Osteocyte (in vitro differentiated cells): ENCODE results near the gene CLNK. TPM values are rescaled to one million over a fixed set of nuclear protein-coding genes. Genes with fewer than 3 reads are reported as not detected.

Source experiments
- DNase-seq: peaks from one replicate; pipeline ENCODE4 v3.0.0; 2021; ENCODE audit warnings: mixed read lengths; ENCODE audit not compliant: unreplicated experiment; ENCODE audit errors: extremely low spot score
- H3K27ac Mint-ChIP-seq: one replicate; pipeline ENCODE4 v1.8.0; 2021; ENCODE audit warnings: mild to moderate bottlenecking, mixed read lengths; ENCODE audit not compliant: unreplicated experiment
- H3K27me3 Mint-ChIP-seq: one replicate; pipeline ENCODE4 v1.8.0; 2021; ENCODE audit warnings: mixed read lengths; ENCODE audit not compliant: unreplicated experiment
- H3K36me3 Mint-ChIP-seq: one replicate; pipeline ENCODE4 v1.8.0; 2021; ENCODE audit warnings: mixed read lengths; ENCODE audit not compliant: unreplicated experiment
- H3K4me1 Mint-ChIP-seq: one replicate; pipeline ENCODE4 v1.8.0; 2021; ENCODE audit warnings: mixed read lengths; ENCODE audit not compliant: unreplicated experiment
- H3K4me3 Mint-ChIP-seq: one replicate; pipeline ENCODE4 v1.8.0; 2021; ENCODE audit warnings: mild to moderate bottlenecking, moderate library complexity, mixed read lengths; ENCODE audit not compliant: unreplicated experiment
- H3K9me3 Mint-ChIP-seq: one replicate; pipeline ENCODE4 v1.8.0; 2021; ENCODE audit warnings: mixed read lengths; ENCODE audit not compliant: unreplicated experiment
- CTCF ChIP-seq: fragments of 200-600 bp; sonication (generic); IDR thresholded peaks from 2 replicates; pipeline ENCODE4 v1.5.0; 2021; ENCODE audit warnings: antibody characterized with exemption, mild to moderate bottlenecking, moderate library complexity
- total RNA-seq: library from RNA; stranded (reverse); gene quantifications from 2 replicates; pipeline ENCODE4 v1.2.1, GENCODE V29; 2021

CLNK gene
- total RNA-seq, 1 donor from 2014 or later, result not detected

- H3K9me3 Mint-ChIP-seq, result no peaks in the 10 kb centered on the region
- H3K4me3 Mint-ChIP-seq, result no peak overlapping the region
- TF ChIP-seq CTCF, result no peak
- H3K27ac Mint-ChIP-seq, result no peak overlapping the region
- H3K4me1 Mint-ChIP-seq, result peaks cover 21% of the 10 kb centered on the region
- H3K27me3 Mint-ChIP-seq, result no peaks in the 10 kb centered on the region
- no peak for DNase-seq
- no peaks in the 10 kb centered on the region for H3K36me3 Mint-ChIP-seq
Measured at GRCh38 chr4:10532155-10532554, 152.4 kb downstream of the CLNK start.

GRCh38 chr4:10530137-10530786 is 154.3 kb downstream of the CLNK start:
- Mint-ChIP-seq H3K36me3 (no peaks in the 10 kb centered on the region), H3K4me1 (peaks cover 21% of the 10 kb centered on the region), H3K9me3 (no peaks in the 10 kb centered on the region), H3K27ac (peak overlapping the region; percentile 88), H3K27me3 (no peaks in the 10 kb centered on the region), H3K4me3 (no peak overlapping the region)
- no peak for TF ChIP-seq CTCF
- no peak for DNase-seq

- Mint-ChIP-seq H3K36me3 (no peaks in the 10 kb centered on the region), H3K27ac (peak overlapping the region; percentile 88), H3K9me3 (peaks cover 1% of the 10 kb centered on the region)
Measured at GRCh38 chr4:10529291-10530136, 155.1 kb downstream of the CLNK start.

GRCh38 chr4:10527438-10527837 is 157.1 kb downstream of the CLNK start:
- Mint-ChIP-seq H3K27ac (no peak overlapping the region), H3K36me3 (no peaks in the 10 kb centered on the region), H3K4me3 (no peak overlapping the region), H3K27me3 (no peaks in the 10 kb centered on the region), H3K9me3 (peaks cover 3% of the 10 kb centered on the region), H3K4me1 (peaks cover 35% of the 10 kb centered on the region)
- no peak for DNase-seq
- no peak for TF ChIP-seq CTCF

More at GRCh38 chr4:10529291-10530136, 155.1 kb downstream of the CLNK start:
- DNase-seq, result no peak
- TF ChIP-seq CTCF, result no peak
- Mint-ChIP-seq H3K27me3 (no peaks in the 10 kb centered on the region), H3K4me3 (no peak overlapping the region), H3K4me1 (peaks cover 24% of the 10 kb centered on the region)
